ENCODE results near the gene MINDY4. TPM values are rescaled to one million over a fixed set of nuclear protein-coding genes. Genes with fewer than 3 reads are reported as not detected.

MINDY4 gene
- total and polyA plus RNA-seq, 8 donors = 1.6 to 22.8 (median 6.4) TPM; not detected in 1

GRCh38 chr7:30936650-30937245 is 165.5 kb downstream of the MINDY4 start:
- TF ChIP-seq POLR2A (IDR thresholded peaks at IDR 0.05) (no peak), EP300 (IDR thresholded peaks at IDR 0.05) (no peak), POLR2AphosphoS5 (IDR thresholded peaks at IDR 0.05) (no peak)
- TF ChIP-seq, protein P1, sequence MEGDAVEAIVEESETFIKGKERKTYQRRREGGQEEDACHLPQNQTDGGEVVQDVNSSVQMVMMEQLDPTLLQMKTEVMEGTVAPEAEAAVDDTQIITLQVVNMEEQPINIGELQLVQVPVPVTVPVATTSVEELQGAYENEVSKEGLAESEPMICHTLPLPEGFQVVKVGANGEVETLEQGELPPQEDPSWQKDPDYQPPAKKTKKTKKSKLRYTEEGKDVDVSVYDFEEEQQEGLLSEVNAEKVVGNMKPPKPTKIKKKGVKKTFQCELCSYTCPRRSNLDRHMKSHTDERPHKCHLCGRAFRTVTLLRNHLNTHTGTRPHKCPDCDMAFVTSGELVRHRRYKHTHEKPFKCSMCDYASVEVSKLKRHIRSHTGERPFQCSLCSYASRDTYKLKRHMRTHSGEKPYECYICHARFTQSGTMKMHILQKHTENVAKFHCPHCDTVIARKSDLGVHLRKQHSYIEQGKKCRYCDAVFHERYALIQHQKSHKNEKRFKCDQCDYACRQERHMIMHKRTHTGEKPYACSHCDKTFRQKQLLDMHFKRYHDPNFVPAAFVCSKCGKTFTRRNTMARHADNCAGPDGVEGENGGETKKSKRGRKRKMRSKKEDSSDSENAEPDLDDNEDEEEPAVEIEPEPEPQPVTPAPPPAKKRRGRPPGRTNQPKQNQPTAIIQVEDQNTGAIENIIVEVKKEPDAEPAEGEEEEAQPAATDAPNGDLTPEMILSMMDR (IDR thresholded peaks at IDR 0.05) = no peak
- intact Hi-C loops (cut with DNase I; ENCODE audit: low total_unique reads) = no loop called here
- no peak for DNase-seq
- H3K4me3 ChIP-seq = no peak overlapping the region
- H3K27ac ChIP-seq = no peak overlapping the region
- H3K4me1 ChIP-seq = peaks cover 0 to 14% (median 7%) of the 10 kb centered on the region in 4 donors
- no peaks in the 10 kb centered on the region for H3K9me3 ChIP-seq
- no peaks in the 10 kb centered on the region for H3K36me3 ChIP-seq
- H3K27me3 ChIP-seq = peaks cover 0 to 15% (median 6%) of the 10 kb centered on the region in 3 donors

GRCh38 chr7:30937416-30937815 is 166.2 kb downstream of the MINDY4 start:
- no peaks in the 10 kb centered on the region for H3K9me3 ChIP-seq
- peaks cover 0 to 10% (median 9%) of the 10 kb centered on the region in 4 donors for H3K4me1 ChIP-seq
- H3K27ac ChIP-seq = no peak overlapping the region
- WGBS, 5 donors = 14 to 31% (median 22%) methylated on average over 3 of the region's 3 CpGs
- peak in 1 of 2 donors; percentile 63 for DNase-seq
- no peak overlapping the region for H3K4me3 ChIP-seq
- TF ChIP-seq, protein P1 (IDR thresholded peaks at IDR 0.05) = no peak
- TF ChIP-seq POLR2A (IDR thresholded peaks at IDR 0.05) (no peak), POLR2AphosphoS5 (IDR thresholded peaks at IDR 0.05) (no peak), EP300 (IDR thresholded peaks at IDR 0.05) (no peak)
- no peaks in the 10 kb centered on the region for H3K36me3 ChIP-seq
- intact Hi-C loops (cut with DNase I; ENCODE audit: low total_unique reads) = no loop called here
- H3K27me3 ChIP-seq = peaks cover 0 to 19% (median 6%) of the 10 kb centered on the region in 3 donors

DNA sequence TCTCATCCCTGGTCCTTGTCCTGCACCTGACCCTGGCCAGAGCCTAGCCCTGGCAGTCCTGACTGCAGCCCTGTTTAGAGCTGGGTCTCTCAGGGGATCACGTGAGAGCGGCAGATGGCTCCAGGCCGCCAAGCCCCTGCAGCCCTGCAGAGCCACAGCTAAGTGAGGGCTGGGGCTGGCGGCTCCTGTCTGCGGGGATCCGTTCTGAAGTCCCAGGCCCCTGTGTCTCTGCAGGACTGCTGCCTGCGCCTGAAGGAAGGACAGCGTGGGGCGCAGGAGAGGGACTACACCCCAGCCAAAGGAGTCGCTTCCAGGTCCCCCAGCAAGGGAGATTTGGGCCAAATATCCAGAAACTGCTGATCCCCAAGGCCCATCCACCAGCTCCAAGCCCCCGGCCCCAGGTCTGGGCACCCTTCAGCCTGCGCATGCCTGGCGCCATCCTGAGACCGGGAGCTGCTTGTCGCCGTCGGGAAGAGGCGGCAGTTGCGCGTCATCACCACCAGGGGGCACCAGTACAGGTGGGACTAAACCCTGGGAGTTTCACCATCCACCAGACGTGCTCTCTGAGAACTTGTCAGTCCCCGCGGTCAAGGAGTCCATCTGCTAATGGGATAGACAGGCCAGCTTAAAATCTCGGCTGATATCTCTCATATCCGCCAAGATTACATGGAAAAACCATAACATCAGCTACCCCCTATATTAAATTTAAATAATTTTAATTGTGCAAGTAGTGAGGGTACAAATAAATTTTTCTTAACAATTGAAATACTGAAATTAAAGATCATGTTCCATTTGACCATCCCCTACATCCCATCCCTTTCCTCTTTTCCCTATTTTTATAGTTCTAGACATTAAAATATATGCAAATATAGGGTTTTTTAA is 167.5 kb downstream of the MINDY4 start:
- no peak overlapping the region for H3K27ac ChIP-seq
- peak in 1 of 3 donors; percentile 55 for TF ChIP-seq POLR2AphosphoS5 (IDR thresholded peaks at IDR 0.05)
- TF ChIP-seq, protein P1 (IDR thresholded peaks at IDR 0.05) = peak in 5 of 7 experiments; percentile 86 to 99 (median 97)
- TF ChIP-seq POLR2A (IDR thresholded peaks at IDR 0.05) = no peak
- TF ChIP-seq EP300 (IDR thresholded peaks at IDR 0.05) = no peak
- peak; percentile 86 to 92 for DNase-seq
- peaks cover 0 to 11% (median 9%) of the 10 kb centered on the region in 4 donors for H3K4me1 ChIP-seq
- 12 to 26% (median 21%) methylated on average over 17 to 25 of the region's 25 CpGs for WGBS, 5 donors
- H3K4me3 ChIP-seq = peak overlapping the region in 1 of 4 donors; percentile 22
- no peaks in the 10 kb centered on the region for H3K9me3 ChIP-seq
- intact Hi-C loops (cut with DNase I; ENCODE audit: low total_unique reads) = no loop called here
- H3K27me3 ChIP-seq = peaks cover 0 to 19% (median 6%) of the 10 kb centered on the region in 3 donors
- H3K36me3 ChIP-seq = no peaks in the 10 kb centered on the region

DNA sequence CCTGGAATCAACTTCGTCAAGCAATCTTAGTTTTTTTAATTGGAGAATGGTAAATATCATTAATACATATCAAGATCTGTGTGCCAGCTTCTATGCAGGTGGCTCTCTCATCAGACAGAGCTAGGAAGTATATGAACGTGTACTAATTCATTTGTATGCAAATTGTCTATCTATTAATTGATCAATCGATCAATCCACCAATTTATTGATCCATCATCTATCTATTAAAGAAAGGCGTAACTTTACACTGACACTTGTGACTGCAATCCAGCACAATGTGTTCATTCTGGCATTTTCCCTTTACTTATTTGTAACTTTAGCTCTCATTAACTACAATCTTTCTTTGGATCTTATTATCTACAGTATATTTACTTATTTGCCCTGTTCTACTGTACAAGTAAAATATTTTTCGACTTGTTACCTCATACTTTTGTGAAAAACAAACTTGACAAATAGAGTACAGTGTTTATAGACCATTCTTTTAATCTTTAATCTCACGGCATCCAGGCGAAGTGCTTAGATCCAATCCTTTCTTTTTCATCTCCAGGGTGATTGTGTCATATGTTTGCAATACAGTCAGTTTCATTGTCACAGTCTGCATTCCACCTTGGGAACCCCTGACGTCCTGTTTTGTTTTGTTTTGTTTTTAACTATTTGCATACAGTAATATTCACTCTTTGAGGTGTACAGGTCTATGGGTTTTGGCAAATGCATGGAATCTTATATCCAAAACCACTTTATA is 170.5 kb downstream of the MINDY4 start:
- no peak overlapping the region for H3K27ac ChIP-seq
- WGBS, 5 donors = 23 to 40% (median 34%) methylated on average over 8 of the region's 8 CpGs
- TF ChIP-seq POLR2AphosphoS5 (IDR thresholded peaks at IDR 0.05) = no peak
- TF ChIP-seq POLR2A (IDR thresholded peaks at IDR 0.05) = no peak
- TF ChIP-seq EP300 (IDR thresholded peaks at IDR 0.05) = no peak
- TF ChIP-seq, protein P1 (IDR thresholded peaks at IDR 0.05) = no peak

More for the DNA sequence above, 170.5 kb downstream of the MINDY4 start:
- Histone ChIP-seq H3K36me3 (no peaks in the 10 kb centered on the region), H3K27me3 (peaks cover 0 to 26% (median 6%) of the 10 kb centered on the region in 3 donors), H3K4me1 (peaks cover 0 to 11% (median 9%) of the 10 kb centered on the region in 4 donors), H3K9me3 (peaks cover 0 to 10% (median 3%) of the 10 kb centered on the region in 4 donors), H3K4me3 (no peak overlapping the region)
- DNase-seq = peak in 1 of 2 donors; percentile 54
- intact Hi-C loops (cut with DNase I; ENCODE audit: low total_unique reads) = no loop called here
